Urothelium cell line (cell line): Measurements from ENCODE around the gene THSD7B.
"Not testable (repeated sequence)": the region's sequence is repeated elsewhere in the genome, so short reads cannot be mapped to it uniquely, and the experiment has no call there.

ENCODE experiments used
- DNase-seq: peaks from one replicate; pipeline ENCODE4 v3.0.0; 2011; ENCODE audit warnings: low spot score, mixed read lengths
- FAIRE-seq: peaks from 2 replicates; lab custom pipeline; 2011; peaks lifted over from hg19 to GRCh38; lab: Jason Lieb, UNC

Gene THSD7B

GRCh38 chr2:136765256-136766072, at the start of gene THSD7B:
THSD7B (plus strand) TSS chr2:136765545; CDS start chr2:136882179, 116,634 bp downstream.
- FAIRE-seq: peak; percentile 75
- DNase-seq: peak; percentile 73

- FAIRE-seq: no peak
- DNase-seq: no peak
Observed at GRCh38 chr2:136718273-136718672, 47.1 kb upstream of the THSD7B start.

- no peak for FAIRE-seq
- no peak for DNase-seq
Observed at GRCh38 chr2:136727973-136728699, 37.2 kb upstream of the THSD7B start.

- no peak for DNase-seq
- FAIRE-seq: no peak
Observed at GRCh38 chr2:136736236-136736635, 29.1 kb upstream of the THSD7B start.

- FAIRE-seq: no peak
Observed at GRCh38 chr2:136738044-136738443, 27.3 kb upstream of the THSD7B start.

GRCh38 chr2:136741471-136741870, 23.9 kb upstream of the THSD7B start:
- FAIRE-seq: no peak
- DNase-seq: no peak

More at GRCh38 chr2:136738044-136738443, 27.3 kb upstream of the THSD7B start:
- no peak for DNase-seq

- no peak for FAIRE-seq
- DNase-seq: no peak
Observed at GRCh38 chr2:136750065-136750464, 15.3 kb upstream of the THSD7B start.

- FAIRE-seq: no peak
Observed at GRCh38 chr2:136751406-136751805, 13.9 kb upstream of the THSD7B start.

GRCh38 chr2:136758504-136758903, 6.8 kb upstream of the THSD7B start:
- DNase-seq, FAIRE-seq: not testable (repeated sequence)

More at GRCh38 chr2:136751406-136751805, 13.9 kb upstream of the THSD7B start:
- no peak for DNase-seq

- FAIRE-seq (no peak), DNase-seq (peak; percentile 23)
Observed at GRCh38 chr2:136764452-136765255, 691 bp upstream of the THSD7B start.

- FAIRE-seq: no peak
Observed at GRCh38 chr2:136766073-136766404, 694 bp downstream of the THSD7B start.

GRCh38 chr2:136767030-136767429, 1.7 kb downstream of the THSD7B start:
- FAIRE-seq (no peak), DNase-seq (no peak)

More at GRCh38 chr2:136766073-136766404, 694 bp downstream of the THSD7B start:
- peak; percentile 40 for DNase-seq

- DNase-seq (no peak), FAIRE-seq (no peak)
Observed at GRCh38 chr2:136769871-136770270, 4.5 kb downstream of the THSD7B start.

- FAIRE-seq: no peak
- no peak for DNase-seq
Observed at GRCh38 chr2:136770384-136770783, 5.0 kb downstream of the THSD7B start.

GRCh38 chr2:136777391-136777790, 12.0 kb downstream of the THSD7B start:
- DNase-seq: no peak
- no peak for FAIRE-seq

- DNase-seq (no peak), FAIRE-seq (no peak)
Observed at GRCh38 chr2:136783856-136784255, 18.5 kb downstream of the THSD7B start.

- no peak for FAIRE-seq
Observed at GRCh38 chr2:136785215-136785614, 19.9 kb downstream of the THSD7B start.

GRCh38 chr2:136787970-136788369, 22.6 kb downstream of the THSD7B start:
- FAIRE-seq (no peak), DNase-seq (no peak)

More at GRCh38 chr2:136785215-136785614, 19.9 kb downstream of the THSD7B start:
- DNase-seq: no peak

GRCh38 chr2:136796339-136796738, 31.0 kb downstream of the THSD7B start:
- no peak for FAIRE-seq

GRCh38 chr2:136798766-136799165, 33.4 kb downstream of the THSD7B start:
- no peak for DNase-seq
- FAIRE-seq: no peak

More at GRCh38 chr2:136796339-136796738, 31.0 kb downstream of the THSD7B start:
- no peak for DNase-seq

- FAIRE-seq (no peak), DNase-seq (no peak)
Observed at GRCh38 chr2:136801661-136802060, 36.3 kb downstream of the THSD7B start.
